A549 (cell line): ENCODE measurements around the gene CPA4. TPM values are rescaled to one million over a fixed set of nuclear protein-coding genes. Genes with fewer than 3 reads are reported as not detected.
A peak's percentile ranks its signal among the peaks of the same experiment; 100 is the strongest.

ENCODE experiments used
- ATAC-seq, 2 experiments: fragments of 200-7000 bp in 1 of 2; fragments of >200 bp in 1 of 2; cut with Nextera tagmentation in 1 of 2; cut with Tn5 transposase in 1 of 2; 3 replicates each; pipeline versions ENCODE4 v1.8.0 to v1.9.1; 2018 to 2020; ENCODE audit warnings: mild to moderate bottlenecking in 1 of 2, moderate library complexity in 1 of 2
- CTCF ChIA-PET: fragments of 300-600 bp; sonication (Branson Sonifier 250); formaldehyde crosslinking; extraction: SDS; loops from one replicate; lab custom pipeline; 2021; ENCODE audit warnings: antibody characterized with exemption, inconsistent platforms; lab: Yijun Ruan, JAX
- POLR2A ChIA-PET: fragments of 350-600 bp; formaldehyde crosslinking; extraction: SDS; loops from one replicate; lab custom pipeline; 2021; ENCODE audit warnings: antibody characterized with exemption, inconsistent platforms; lab: Yijun Ruan, JAX
- DNase-seq, 2 experiments: peaks; one replicate each; pipeline versions ENCODE4 v3.0.0 to v3.0.0-alpha.2; 2011 to 2016; ENCODE audit warnings: low read depth in 1 of 2, low spot score in 1 of 2
- FAIRE-seq: peaks from 2 replicates; lab custom pipeline; 2011; peaks lifted over from hg19 to GRCh38; lab: Jason Lieb, UNC
- H3K27ac ChIP-seq, 2 experiments: fragments of >200 bp; sonication (Bioruptor Twin); formaldehyde crosslinking; 3 replicates each; pipeline ENCODE4 v1.5.1; 2016 to 2017
- H3K4me1 ChIP-seq: fragments of >200 bp; sonication (Bioruptor Twin); formaldehyde crosslinking; 3 replicates; pipeline ENCODE4 v1.6.1; 2016
- H3K4me2 ChIP-seq: fragments of >200 bp; sonication (Bioruptor Twin); formaldehyde crosslinking; 3 replicates; pipeline ENCODE4 v1.6.1; 2016
- H3K4me3 ChIP-seq: fragments of >200 bp; sonication (Bioruptor Twin); formaldehyde crosslinking; 3 replicates; pipeline ENCODE4 v1.5.1; 2016
- H3K9me3 ChIP-seq: fragments of >200 bp; sonication (Bioruptor Twin); formaldehyde crosslinking; 3 replicates; pipeline ENCODE4 v1.6.1; 2016
- CBX2 ChIP-seq: fragments of 200-600 bp; sonication (generic); IDR thresholded peaks from 2 replicates; pipeline ENCODE4 v1.6.1; 2016; ENCODE audit warnings: low read depth, mild to moderate bottlenecking, borderline replicate concordance
- CBX8 ChIP-seq: fragments of 200-600 bp; sonication (generic); IDR thresholded peaks from 2 replicates; pipeline ENCODE4 v1.6.1; 2016
- CEBPB ChIP-seq, 2 experiments: fragments of >200 bp in 1 of 2; sonication (Bioruptor Twin) in 1 of 2; formaldehyde crosslinking in 1 of 2; IDR thresholded peaks; 2 replicates each; pipeline ENCODE4 v1.6.1; 2012 to 2016
- CHD2 ChIP-seq: fragments of 150-350 bp; IDR thresholded peaks from 2 replicates; pipeline ENCODE4 v1.6.1; 2014; ENCODE audit warnings: low read length; ENCODE audit not compliant: partially characterized antibody
- EP300 ChIP-seq, 2 experiments: fragments of >200 bp; sonication (Bioruptor Twin); formaldehyde crosslinking; IDR thresholded peaks; 2 replicates in 1 of 2; 3 replicates in 1 of 2; pipeline ENCODE4 v1.6.1; 2016 to 2017
- HEYL ChIP-seq: fragments of 250-450 bp; sonication (Bioruptor Pico); IDR thresholded peaks from 2 replicates; pipeline ENCODE4 v1.8.0; 2021; ENCODE audit warnings: mild to moderate bottlenecking, moderate library complexity
- JUN ChIP-seq, 2 experiments: fragments of >200 bp; sonication (Bioruptor Twin); formaldehyde crosslinking; IDR thresholded peaks; 2 replicates in 1 of 2; 3 replicates in 1 of 2; pipeline ENCODE4 v1.6.1; 2016 to 2017
- KDM1A ChIP-seq: fragments of 200-600 bp; sonication (generic); IDR thresholded peaks from 2 replicates; pipeline ENCODE4 v1.6.1; 2016; ENCODE audit warnings: low read depth, mild to moderate bottlenecking
- KDM5A ChIP-seq: fragments of 200-600 bp; sonication (generic); IDR thresholded peaks from 2 replicates; pipeline ENCODE4 v1.6.1; 2016; ENCODE audit warnings: antibody characterized with exemption, mild to moderate bottlenecking
- MAFK ChIP-seq: fragments of 450-650 bp; IDR thresholded peaks from 2 replicates; pipeline ENCODE4 v1.6.1; 2014; ENCODE audit not compliant: partially characterized antibody
- MAZ ChIP-seq: fragments of 150-350 bp; IDR thresholded peaks from 2 replicates; pipeline ENCODE4 v1.6.1; 2014; ENCODE audit warnings: antibody characterized with exemption, low read depth, low read length, borderline replicate concordance
- PHF8 ChIP-seq: fragments of 200-600 bp; sonication (generic); IDR thresholded peaks from 2 replicates; pipeline ENCODE4 v1.6.1; 2016; ENCODE audit warnings: low read depth, mild to moderate bottlenecking, antibody characterized with exemption, moderate library complexity, borderline replicate concordance
- POLR2AphosphoS2 ChIP-seq: conservative IDR thresholded peaks from 2 replicates; pipeline ENCODE4 v1.6.1; 2012; ENCODE audit warnings: low read length, improper control_type of control experiment, inconsistent platforms
- RFX5 ChIP-seq: fragments of 450-650 bp; IDR thresholded peaks from 2 replicates; pipeline ENCODE4 v1.7.1; 2014; ENCODE audit warnings: antibody characterized with exemption, mild to moderate bottlenecking, moderate library complexity
- ZC3H11A ChIP-seq: fragments of 450-650 bp; IDR thresholded peaks from 2 replicates; pipeline ENCODE4 v1.6.1; 2014; ENCODE audit warnings: antibody characterized with exemption, mild to moderate bottlenecking
- ZSCAN20 ChIP-seq: fragments of 250-450 bp; sonication (Bioruptor Pico); IDR thresholded peaks from 2 replicates; pipeline ENCODE4 v1.8.0; 2022; ENCODE audit warnings: mild to moderate bottlenecking, moderate library complexity
- WGBS: methylation state at CpG from one replicate; pipeline ENCODE4 v1.1.6; 2017; ENCODE audit errors: missing lambda C conversion rate; 5-methylcytosine and 5-hydroxymethylcytosine counted together
- polyA plus RNA-seq, 4 experiments: library from polyadenylated mRNA; depleted of rRNA in 3 of 4; stranded (reverse); fragments of >200 nt; fragmentation: RNase III in 1 of 4; extraction: RNeasy Plus Mini Kit Qiagen cat#74134 plus additional on column Dnase treatment in 1 of 4; gene quantifications; 2 replicates in 3 of 4; 3 replicates in 1 of 4; pipeline ENCODE4 v1.2.3, GENCODE V29; 2011 to 2017
- TF ChIP-seq, protein P1 (sequence below): fragments of 200-600 bp; sonication (generic); IDR thresholded peaks from 2 replicates; pipeline ENCODE4 v1.6.1; 2016; ENCODE audit warnings: antibody characterized with exemption, mild to moderate bottlenecking, moderate library complexity
- TF ChIP-seq, protein P2 (sequence below): fragments of >200 bp; sonication (Bioruptor Twin); formaldehyde crosslinking; IDR thresholded peaks from 2 replicates; pipeline ENCODE4 v1.6.1; 2016

Gene CPA4
- polyA plus RNA-seq, 2 of the 4 experiments (the other 2 are of a cell fraction), result 1.0 to 7.7 TPM

DNA sequence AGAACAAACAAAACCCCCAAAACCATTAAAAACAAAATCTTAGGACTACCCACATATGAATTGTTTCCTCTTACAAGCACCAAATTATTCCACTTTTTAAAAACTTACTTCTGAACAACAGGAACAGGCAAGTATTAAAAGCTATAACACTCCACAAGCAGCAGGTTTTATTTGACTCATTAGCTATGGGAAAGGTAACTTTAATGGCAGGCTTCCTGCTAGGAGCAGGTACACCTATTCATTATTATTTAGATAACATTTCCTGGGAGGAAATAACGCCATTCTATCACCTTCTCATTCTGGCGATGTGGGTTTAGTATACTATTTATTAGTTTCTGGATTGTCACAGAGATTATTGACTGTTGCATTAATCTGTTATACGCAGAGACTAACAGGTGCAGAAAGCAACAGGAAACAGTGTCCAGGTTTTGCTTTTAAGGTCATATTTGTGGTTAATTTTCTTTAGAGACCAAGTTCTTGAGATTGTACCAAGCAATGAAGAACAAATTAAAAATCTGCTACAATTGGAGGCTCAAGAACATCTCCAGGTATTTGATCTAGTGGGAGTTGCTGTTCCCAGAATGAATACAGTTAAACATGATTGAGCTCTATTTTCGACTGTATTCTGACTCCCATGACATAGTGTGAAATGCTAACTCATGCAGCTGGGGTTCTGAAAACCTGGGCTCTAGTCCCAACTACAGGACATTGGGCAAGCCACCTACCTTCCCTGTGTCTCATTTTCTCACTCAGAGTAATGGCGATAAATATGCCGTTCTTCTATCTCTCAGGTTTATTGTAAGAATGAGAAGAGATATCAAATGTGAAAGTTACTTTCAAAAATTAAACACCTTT, 24.3 kb upstream of the CPA4 start:
- CTCF ChIA-PET, result interaction anchor here (0.6 to 1.3 kb wide), 2 partner anchors 9 to 422 kb away, joined by 3 to 4 read pairs; no protein-coding TSS in a partner anchor
- FAIRE-seq (no peak), DNase-seq (no peak), ATAC-seq (no peak)
- no peak overlapping the region for H3K4me2 ChIP-seq
- 64% methylated on average over 6 of the region's 6 CpGs for WGBS
- H3K27ac ChIP-seq, result no peak overlapping the region
- H3K9me3 ChIP-seq, result no peaks in the 10 kb centered on the region
- TF ChIP-seq KDM1A (no peak), HEYL (CRISPR knock-in tag) (no peak), JUN (IDR thresholded peaks at IDR 0.05) (no peak), EP300 (IDR thresholded peaks at IDR 0.05) (no peak), ZC3H11A (no peak), MAZ (no peak), KDM5A (no peak)
- TF ChIP-seq, protein P1, sequence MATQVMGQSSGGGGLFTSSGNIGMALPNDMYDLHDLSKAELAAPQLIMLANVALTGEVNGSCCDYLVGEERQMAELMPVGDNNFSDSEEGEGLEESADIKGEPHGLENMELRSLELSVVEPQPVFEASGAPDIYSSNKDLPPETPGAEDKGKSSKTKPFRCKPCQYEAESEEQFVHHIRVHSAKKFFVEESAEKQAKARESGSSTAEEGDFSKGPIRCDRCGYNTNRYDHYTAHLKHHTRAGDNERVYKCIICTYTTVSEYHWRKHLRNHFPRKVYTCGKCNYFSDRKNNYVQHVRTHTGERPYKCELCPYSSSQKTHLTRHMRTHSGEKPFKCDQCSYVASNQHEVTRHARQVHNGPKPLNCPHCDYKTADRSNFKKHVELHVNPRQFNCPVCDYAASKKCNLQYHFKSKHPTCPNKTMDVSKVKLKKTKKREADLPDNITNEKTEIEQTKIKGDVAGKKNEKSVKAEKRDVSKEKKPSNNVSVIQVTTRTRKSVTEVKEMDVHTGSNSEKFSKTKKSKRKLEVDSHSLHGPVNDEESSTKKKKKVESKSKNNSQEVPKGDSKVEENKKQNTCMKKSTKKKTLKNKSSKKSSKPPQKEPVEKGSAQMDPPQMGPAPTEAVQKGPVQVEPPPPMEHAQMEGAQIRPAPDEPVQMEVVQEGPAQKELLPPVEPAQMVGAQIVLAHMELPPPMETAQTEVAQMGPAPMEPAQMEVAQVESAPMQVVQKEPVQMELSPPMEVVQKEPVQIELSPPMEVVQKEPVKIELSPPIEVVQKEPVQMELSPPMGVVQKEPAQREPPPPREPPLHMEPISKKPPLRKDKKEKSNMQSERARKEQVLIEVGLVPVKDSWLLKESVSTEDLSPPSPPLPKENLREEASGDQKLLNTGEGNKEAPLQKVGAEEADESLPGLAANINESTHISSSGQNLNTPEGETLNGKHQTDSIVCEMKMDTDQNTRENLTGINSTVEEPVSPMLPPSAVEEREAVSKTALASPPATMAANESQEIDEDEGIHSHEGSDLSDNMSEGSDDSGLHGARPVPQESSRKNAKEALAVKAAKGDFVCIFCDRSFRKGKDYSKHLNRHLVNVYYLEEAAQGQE, result no peak
- no peak overlapping the region for H3K4me3 ChIP-seq
- POLR2A ChIA-PET, result no interaction called here
- H3K4me1 ChIP-seq, result no peaks in the 10 kb centered on the region

DNA sequence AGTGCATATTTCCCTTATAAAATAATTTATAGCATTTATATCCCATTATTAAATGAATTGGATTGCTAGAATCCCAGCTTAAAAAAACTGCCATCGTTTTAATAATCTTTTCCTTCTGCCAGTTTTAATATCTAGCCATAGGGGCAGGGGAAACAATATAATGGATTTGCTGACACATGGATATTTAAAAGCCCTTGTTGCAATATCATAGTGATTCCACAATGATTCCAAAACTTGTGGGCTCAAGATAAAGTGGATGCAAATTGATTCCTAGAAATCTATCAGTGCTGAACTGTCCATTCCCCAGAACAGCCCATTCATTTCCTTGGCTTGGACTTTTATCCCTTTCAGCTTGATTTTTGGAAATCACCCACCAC, 23.7 kb upstream of the CPA4 start:
- WGBS, result 45% methylated on average over 1 of the region's 1 CpG
- H3K27ac ChIP-seq, result no peak overlapping the region
- no peak overlapping the region for H3K4me2 ChIP-seq
- CTCF ChIA-PET, result interaction anchor here (1.3 kb wide), 1 partner anchor 10 kb away, joined by 4 read pairs; no protein-coding TSS in a partner anchor
- DNase-seq (no peak), ATAC-seq (no peak)
- TF ChIP-seq MAFK (peak; percentile 70), CBX2 (no peak), CEBPB (IDR thresholded peaks at IDR 0.05) (no peak)
- TF ChIP-seq, all 56 proteins: peak for 1
- POLR2A ChIA-PET, result no interaction called here
- H3K4me1 ChIP-seq, result no peaks in the 10 kb centered on the region
- H3K4me3 ChIP-seq, result no peak overlapping the region
- FAIRE-seq, result no peak
- no peaks in the 10 kb centered on the region for H3K9me3 ChIP-seq

DNA sequence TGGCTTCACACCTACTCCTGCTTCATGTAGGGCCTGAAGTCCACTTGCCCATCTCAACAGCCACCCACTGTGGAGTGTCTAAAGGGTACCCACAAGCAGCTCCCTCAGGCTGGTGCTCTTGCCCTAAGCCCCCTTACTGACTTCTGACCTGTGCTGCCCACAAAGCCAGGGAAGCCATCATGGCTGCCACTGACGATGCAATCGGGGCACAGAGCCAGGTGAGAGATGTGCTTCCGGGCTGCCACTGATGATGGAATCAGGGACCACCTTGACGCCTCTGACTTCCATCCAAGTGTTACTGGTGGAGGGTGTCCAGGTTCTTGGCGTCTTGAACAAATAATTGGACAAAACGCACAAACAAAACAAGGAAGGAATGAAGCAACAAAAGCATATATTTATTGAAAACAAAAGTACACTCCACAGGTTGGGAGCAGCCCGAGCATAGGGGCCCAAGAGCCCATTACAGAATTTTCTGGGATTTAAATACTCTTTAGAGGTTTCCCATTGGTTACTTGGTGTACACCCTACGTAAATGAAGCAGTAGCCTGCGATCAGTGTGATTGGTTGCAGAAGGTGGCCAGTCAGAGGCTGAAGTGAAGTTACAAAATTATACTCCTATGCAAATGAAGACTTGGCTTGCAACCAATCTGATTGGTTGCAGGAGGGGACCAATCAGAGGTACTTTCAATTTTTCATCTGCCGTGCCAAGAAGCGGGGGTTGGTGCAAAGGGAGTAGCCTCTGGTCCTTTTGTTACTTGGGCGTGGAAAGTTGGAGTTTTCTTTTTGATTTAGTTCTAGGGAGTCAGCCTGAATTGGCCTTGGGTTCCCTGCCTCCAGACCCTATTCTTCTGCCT, 21.8 kb upstream of the CPA4 start:
- POLR2A ChIA-PET, result no interaction called here
- CTCF ChIA-PET, result no interaction called here
- DNase-seq, result no peak

More for the DNA sequence above, 21.8 kb upstream of the CPA4 start:
- WGBS, result 87% methylated on average over 12 of the region's 12 CpGs
- no peak for TF ChIP-seq HEYL (CRISPR knock-in tag)
- TF ChIP-seq POLR2AphosphoS2, result no peak
- TF ChIP-seq PHF8, result no peak
- TF ChIP-seq CBX8, result no peak
- TF ChIP-seq CHD2, result no peak
- no peak for TF ChIP-seq ZSCAN20
- TF ChIP-seq RFX5, result no peak
- TF ChIP-seq, protein P2, sequence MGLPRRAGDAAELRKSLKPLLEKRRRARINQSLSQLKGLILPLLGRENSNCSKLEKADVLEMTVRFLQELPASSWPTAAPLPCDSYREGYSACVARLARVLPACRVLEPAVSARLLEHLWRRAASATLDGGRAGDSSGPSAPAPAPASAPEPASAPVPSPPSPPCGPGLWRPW, result no peak
- no peaks in the 10 kb centered on the region for H3K4me1 ChIP-seq
- ATAC-seq (no peak), FAIRE-seq (no peak)
- no peak overlapping the region for H3K4me3 ChIP-seq
- H3K27ac ChIP-seq, result no peak overlapping the region
- H3K4me2 ChIP-seq, result no peak overlapping the region
- no peaks in the 10 kb centered on the region for H3K9me3 ChIP-seq
